A673 (cell line): ENCODE data around the gene TMEM164. TPM values are rescaled to one million over a fixed set of nuclear protein-coding genes. Genes with fewer than 3 reads are reported as not detected.

Experiments
- BruUV-seq: library from RNA; stranded (reverse); fragments of 400-500 nt; replicated peaks from 2 replicates; lab custom pipeline; 2021; lab: Mats Ljungman, UMichigan
- CTCF ChIA-PET: fragments of 300-600 bp; sonication (Branson Sonifier 250); formaldehyde crosslinking; loops from one replicate; lab custom pipeline; 2022; ENCODE audit warnings: antibody characterized with exemption; lab: Charles Lee
- POLR2A ChIA-PET: fragments of 300-600 bp; sonication (Branson Sonifier 250); formaldehyde crosslinking; loops from one replicate; lab custom pipeline; 2022; ENCODE audit warnings: antibody characterized with exemption; ENCODE audit not compliant: low non-redundant PET; lab: Charles Lee
- DNase-seq: peaks from one replicate; pipeline ENCODE4 v3.0.0-alpha.2; 2015; ENCODE audit warnings: low spot score
- H3K27ac ChIP-seq: fragments of 200-600 bp; sonication (generic); 2 replicates; pipeline ENCODE4 v1.5.1; 2016; ENCODE audit warnings: mixed run types, low read depth, mild to moderate bottlenecking, mixed read lengths, antibody characterized with exemption, low read length; ENCODE audit not compliant: poor library complexity, severe bottlenecking
- H3K27me3 ChIP-seq: fragments of 200-600 bp; sonication (generic); replicated peaks from 2 replicates; pipeline ENCODE4 v1.6.1; 2017; ENCODE audit warnings: mixed run types, low read depth, mild to moderate bottlenecking, mixed read lengths, antibody characterized with exemption, low read length; ENCODE audit not compliant: insufficient read depth, poor library complexity
- H3K36me3 ChIP-seq: fragments of 200-600 bp; sonication (generic); 2 replicates; pipeline ENCODE4 v1.6.1; 2016; ENCODE audit warnings: mixed run types, mild to moderate bottlenecking, mixed read lengths, antibody characterized with exemption, low read length; ENCODE audit not compliant: insufficient read depth, poor library complexity, severe bottlenecking
- H3K4me1 ChIP-seq: fragments of 200-600 bp; sonication (generic); 2 replicates; pipeline ENCODE4 v1.6.1; 2017; ENCODE audit warnings: mixed run types, mild to moderate bottlenecking, mixed read lengths, antibody characterized with exemption, low read length; ENCODE audit not compliant: insufficient read depth, poor library complexity, severe bottlenecking
- H3K4me3 ChIP-seq: fragments of 200-600 bp; sonication (generic); 2 replicates; pipeline ENCODE4 v1.5.1; 2016; ENCODE audit warnings: low read depth, mixed run types, mild to moderate bottlenecking, mixed read lengths, low read length; ENCODE audit not compliant: poor library complexity, severe bottlenecking
- H3K9me3 ChIP-seq: fragments of 200-600 bp; sonication (generic); 2 replicates; pipeline ENCODE4 v1.6.1; 2016; ENCODE audit warnings: mixed run types, low read depth, mild to moderate bottlenecking, mixed read lengths, antibody characterized with exemption, low read length; ENCODE audit not compliant: poor library complexity, severe bottlenecking
- EZH2 ChIP-seq: fragments of 200-600 bp; sonication (generic); IDR thresholded peaks from 2 replicates; pipeline ENCODE4 v1.6.1; 2017; ENCODE audit warnings: borderline replicate concordance, low read depth, mild to moderate bottlenecking, mixed read lengths, antibody characterized with exemption, low read length; ENCODE audit not compliant: poor library complexity, severe bottlenecking
- intact Hi-C: fragments of 100-400 bp; cut with micrococcal nuclease; formaldehyde crosslinking; loops from one replicate; pipeline ENCODE4 v1.10.0; 2022; ENCODE audit not compliant: unreplicated experiment
- microRNA-seq: library from miRNA; unstranded; fragments of <30 nt; microRNA quantifications from one replicate; pipeline ENCODE4 v1.2.0, GENCODE V29; 2021
- total RNA-seq: library from RNA; stranded (reverse); gene quantifications from 2 replicates; pipeline ENCODE4 v1.2.3, GENCODE V29; 2021
- TF ChIP-seq, protein P1 (sequence below): fragments of 300-800, 200-600 bp; sonication (generic); conservative IDR thresholded peaks from 2 replicates; pipeline ENCODE4 v1.5.1; 2017; ENCODE audit warnings: low read depth, mild to moderate bottlenecking, antibody characterized with exemption, low read length, moderate library complexity, mixed read lengths

Gene TMEM164
- total RNA-seq, 1 experiment from 2014 or later, result 26.5 TPM

DNA sequence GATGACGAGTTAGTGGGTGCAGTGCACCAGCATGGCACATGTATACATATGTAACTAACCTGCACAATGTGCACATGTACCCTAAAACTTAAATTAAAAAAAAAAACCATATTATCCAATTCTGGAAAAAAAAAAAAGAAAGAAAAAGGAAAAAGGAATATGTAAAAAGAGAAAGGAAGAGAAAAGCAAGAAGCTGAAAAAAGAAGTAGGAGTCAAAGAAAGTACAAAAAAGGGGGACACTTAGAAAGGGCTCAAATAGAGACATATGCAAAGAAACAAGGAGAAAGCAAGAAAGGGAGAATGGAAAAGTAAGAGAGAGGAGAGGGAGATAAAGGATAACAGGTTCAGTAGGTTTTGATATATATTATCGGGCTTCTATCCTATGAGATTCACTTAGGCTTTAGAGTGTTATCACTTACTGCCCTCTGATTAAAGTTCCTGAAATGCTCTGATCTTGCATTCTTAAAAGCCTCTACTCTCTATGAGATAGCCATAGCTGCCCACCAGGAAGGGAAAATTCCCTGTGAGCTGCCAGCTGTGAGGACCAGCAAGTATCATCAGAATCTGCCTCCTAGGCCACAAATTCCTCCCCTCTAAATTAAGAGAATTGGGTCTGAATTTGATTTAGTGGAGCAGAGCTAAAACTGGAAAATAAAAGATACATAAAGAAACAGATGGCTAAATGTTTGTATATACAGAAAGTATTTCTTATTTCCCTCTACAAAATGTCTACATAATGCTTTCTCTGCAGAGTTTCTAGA, 219.8 kb downstream of the TMEM164 start:
- Histone ChIP-seq H3K4me1 (peaks cover 32% of the 10 kb centered on the region), H3K36me3 (no peaks in the 10 kb centered on the region), H3K27ac (no peak overlapping the region), H3K4me3 (no peak overlapping the region), H3K27me3 (no peaks in the 10 kb centered on the region), H3K9me3 (no peaks in the 10 kb centered on the region)
- CTCF ChIA-PET, result no interaction called here
- no TSS peak for BruUV-seq
- intact Hi-C loops, result loop anchor here (5.0 kb wide), 1 partner anchor 95 kb away; the partner anchor contains the start of gene AMMECR1
- DNase-seq, result no peak
- no peak for TF ChIP-seq EZH2
- TF ChIP-seq, protein P1, sequence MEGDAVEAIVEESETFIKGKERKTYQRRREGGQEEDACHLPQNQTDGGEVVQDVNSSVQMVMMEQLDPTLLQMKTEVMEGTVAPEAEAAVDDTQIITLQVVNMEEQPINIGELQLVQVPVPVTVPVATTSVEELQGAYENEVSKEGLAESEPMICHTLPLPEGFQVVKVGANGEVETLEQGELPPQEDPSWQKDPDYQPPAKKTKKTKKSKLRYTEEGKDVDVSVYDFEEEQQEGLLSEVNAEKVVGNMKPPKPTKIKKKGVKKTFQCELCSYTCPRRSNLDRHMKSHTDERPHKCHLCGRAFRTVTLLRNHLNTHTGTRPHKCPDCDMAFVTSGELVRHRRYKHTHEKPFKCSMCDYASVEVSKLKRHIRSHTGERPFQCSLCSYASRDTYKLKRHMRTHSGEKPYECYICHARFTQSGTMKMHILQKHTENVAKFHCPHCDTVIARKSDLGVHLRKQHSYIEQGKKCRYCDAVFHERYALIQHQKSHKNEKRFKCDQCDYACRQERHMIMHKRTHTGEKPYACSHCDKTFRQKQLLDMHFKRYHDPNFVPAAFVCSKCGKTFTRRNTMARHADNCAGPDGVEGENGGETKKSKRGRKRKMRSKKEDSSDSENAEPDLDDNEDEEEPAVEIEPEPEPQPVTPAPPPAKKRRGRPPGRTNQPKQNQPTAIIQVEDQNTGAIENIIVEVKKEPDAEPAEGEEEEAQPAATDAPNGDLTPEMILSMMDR, result no peak
- POLR2A ChIA-PET, result no interaction called here

DNA sequence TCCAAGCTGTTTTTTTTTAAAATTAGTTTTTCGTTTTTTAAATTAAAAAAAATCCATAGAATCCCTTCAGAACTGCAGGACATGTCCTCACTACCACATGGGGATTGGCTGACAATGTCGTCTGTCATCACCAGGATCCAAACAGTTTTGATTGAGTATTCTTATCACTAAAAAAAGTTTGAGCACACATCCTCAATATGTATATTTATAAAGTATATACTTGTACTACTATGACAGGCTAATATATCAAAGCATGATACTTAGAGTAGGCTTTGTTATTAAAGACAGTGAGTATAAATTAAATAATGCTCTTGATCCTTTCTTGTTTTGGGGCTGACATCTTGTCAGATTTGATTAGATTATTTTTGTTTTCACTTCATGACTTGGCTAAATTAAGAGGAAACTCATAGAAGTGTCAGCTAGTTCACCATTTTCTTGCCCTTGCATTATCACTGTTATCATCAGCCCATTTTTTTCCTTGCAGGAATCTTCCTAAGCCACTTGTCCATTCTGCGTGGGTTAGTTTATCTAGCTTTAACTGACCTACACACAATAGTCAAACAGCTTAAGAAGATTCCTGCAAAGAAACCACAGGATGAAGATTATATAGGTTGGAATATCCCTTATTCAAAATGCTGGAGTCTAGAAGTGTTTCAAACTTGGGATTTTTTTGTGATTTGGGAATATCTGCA, 222.2 kb downstream of the TMEM164 start:
- H3K27ac ChIP-seq, result no peak overlapping the region
- no peaks in the 10 kb centered on the region for H3K36me3 ChIP-seq
- DNase-seq, result no peak
- intact Hi-C loops, result loop anchor here (5.0 kb wide), 1 partner anchor 92 kb away; the partner anchor contains the start of gene AMMECR1
- CTCF ChIA-PET, result no interaction called here
- H3K9me3 ChIP-seq, result no peaks in the 10 kb centered on the region
- H3K4me1 ChIP-seq, result peaks cover 30% of the 10 kb centered on the region
- no TSS peak for BruUV-seq
- no peak for TF ChIP-seq EZH2
- TF ChIP-seq, protein P1, result no peak
- no peak overlapping the region for H3K4me3 ChIP-seq
- no peaks in the 10 kb centered on the region for H3K27me3 ChIP-seq
- POLR2A ChIA-PET, result no interaction called here

DNA sequence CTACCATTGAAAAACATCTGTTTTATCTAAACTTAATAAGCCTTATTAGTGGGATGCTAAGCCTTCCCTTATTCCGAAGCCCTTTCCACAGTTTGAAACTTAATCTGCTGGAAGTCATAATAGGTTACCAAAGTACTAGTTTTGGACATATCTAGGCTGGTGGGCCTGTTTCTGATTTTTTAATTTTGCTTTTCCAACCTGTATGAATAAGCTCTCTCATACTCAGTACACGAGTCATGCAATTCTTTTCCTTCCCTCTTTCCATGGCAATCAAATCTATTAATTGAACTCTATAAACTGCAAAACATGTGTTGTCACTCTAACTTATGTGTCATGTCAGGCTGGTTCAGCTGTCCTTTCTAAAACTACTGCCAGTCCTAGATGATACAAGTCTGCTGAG, 224.0 kb downstream of the TMEM164 start:
- intact Hi-C loops, result no loop called here
- ChIA-PET POLR2A (no interaction called here), CTCF (interaction anchor here (0.7 kb wide), 1 partner anchor 192 kb away, joined by 3 read pairs; no protein-coding TSS in a partner anchor)
- TF ChIP-seq, protein P1, result no peak
- no peak for TF ChIP-seq EZH2
- Histone ChIP-seq H3K9me3 (no peaks in the 10 kb centered on the region), H3K27ac (no peak overlapping the region), H3K27me3 (no peaks in the 10 kb centered on the region), H3K36me3 (no peaks in the 10 kb centered on the region), H3K4me3 (no peak overlapping the region), H3K4me1 (peaks cover 26% of the 10 kb centered on the region)
- no peak for DNase-seq
- no TSS peak for BruUV-seq

Small RNAs within 50 kb of the gene (microRNA-seq; reads per million reads assigned to microRNA genes)
- gene MIR3978 (not detected), gene MIR652 (6,149 reads per million, percentile 93 among the genes with 10 or more reads in this experiment)
